Activated CD4-positive, alpha-beta T cell treated with anti-CD3 and anti-CD28 coated beads, Interleukin-10, Interleukin-2, amounts not matched to agents 100 ng/mL and 50 ng/mL, durations not matched to agents 16 hours and 8 hours (primary cell): Measurements from ENCODE around the gene AKAP13.

ENCODE experiments used
- DNase-seq: peaks from one replicate; pipeline ENCODE4 v3.0.0-alpha.2; 2020

The AKAP13 gene

DNA sequence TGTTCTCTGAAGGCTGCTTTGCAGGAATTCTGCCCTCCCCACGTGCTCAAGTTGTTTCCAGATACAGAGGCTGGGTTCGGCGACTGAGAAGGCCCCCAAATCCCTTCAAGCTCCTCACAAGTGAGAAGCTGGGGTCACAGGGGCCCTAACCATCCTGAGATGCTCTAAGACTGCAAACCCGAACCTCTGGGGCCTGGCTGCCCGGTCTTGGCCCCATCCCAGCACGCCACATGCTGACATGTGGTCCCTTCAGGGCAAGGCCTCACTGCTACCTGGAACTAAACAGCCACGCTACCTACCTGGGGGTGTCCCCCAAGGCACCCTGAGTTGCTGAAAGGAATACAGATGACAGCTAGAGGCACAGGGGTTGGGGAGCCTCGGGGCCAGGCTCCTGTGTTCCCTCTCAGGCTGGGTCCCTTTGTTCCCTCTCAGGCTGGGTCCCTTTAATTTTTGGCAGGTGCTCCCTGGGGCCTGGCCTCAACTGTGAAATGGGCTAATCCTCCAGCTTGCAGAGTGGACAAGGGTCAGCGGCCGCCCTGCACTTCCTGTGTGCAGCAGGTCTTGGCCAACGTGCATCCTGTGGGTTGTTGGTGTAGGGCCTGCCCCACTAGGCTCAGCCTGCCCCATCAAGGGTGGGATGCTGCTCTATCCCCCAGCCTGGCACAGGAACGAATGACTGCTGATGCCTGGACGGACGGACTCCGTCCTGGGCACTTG is 381.8 kb downstream of the AKAP13 start:
- no peak for DNase-seq

DNA sequence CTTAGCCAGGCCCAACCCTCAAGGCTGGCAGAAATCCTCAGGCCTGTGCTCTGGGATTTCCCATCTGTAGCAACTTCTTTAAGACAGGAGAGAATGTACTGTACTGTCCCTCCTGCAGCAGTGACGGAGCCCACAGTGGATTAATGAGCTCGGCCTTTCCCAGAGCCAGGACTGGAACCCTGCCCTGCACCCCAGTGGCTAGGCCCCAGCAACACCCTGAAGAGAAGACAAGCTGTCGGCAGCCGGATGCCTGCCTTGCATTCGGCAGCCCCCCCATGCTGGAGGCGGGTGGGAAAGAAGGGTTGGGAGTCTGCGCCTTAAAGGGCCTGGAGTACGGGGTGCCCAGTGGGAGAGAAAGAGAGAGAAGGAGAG is 382.3 kb downstream of the AKAP13 start:
- DNase-seq: no peak

DNA sequence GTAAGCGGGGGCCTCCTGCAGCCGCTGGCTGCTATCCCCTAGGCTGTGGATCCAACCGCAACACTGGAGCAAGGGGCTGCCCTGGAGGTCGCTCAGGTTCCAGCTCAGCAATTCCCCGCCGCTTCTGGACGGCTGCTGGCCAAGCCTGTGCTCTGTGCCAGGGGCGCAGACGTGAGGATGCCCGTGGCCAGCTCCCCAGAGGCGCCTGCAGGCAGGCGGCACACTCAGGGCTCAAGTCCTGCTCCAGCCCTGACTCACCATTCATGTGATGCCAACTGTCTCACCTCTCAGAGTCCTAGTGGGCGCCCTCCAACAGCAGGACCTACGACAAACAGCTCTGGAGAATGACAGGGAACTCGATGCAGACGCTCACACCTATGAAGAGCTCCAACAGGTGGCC is 382.8 kb downstream of the AKAP13 start:
- DNase-seq: no peak

DNA sequence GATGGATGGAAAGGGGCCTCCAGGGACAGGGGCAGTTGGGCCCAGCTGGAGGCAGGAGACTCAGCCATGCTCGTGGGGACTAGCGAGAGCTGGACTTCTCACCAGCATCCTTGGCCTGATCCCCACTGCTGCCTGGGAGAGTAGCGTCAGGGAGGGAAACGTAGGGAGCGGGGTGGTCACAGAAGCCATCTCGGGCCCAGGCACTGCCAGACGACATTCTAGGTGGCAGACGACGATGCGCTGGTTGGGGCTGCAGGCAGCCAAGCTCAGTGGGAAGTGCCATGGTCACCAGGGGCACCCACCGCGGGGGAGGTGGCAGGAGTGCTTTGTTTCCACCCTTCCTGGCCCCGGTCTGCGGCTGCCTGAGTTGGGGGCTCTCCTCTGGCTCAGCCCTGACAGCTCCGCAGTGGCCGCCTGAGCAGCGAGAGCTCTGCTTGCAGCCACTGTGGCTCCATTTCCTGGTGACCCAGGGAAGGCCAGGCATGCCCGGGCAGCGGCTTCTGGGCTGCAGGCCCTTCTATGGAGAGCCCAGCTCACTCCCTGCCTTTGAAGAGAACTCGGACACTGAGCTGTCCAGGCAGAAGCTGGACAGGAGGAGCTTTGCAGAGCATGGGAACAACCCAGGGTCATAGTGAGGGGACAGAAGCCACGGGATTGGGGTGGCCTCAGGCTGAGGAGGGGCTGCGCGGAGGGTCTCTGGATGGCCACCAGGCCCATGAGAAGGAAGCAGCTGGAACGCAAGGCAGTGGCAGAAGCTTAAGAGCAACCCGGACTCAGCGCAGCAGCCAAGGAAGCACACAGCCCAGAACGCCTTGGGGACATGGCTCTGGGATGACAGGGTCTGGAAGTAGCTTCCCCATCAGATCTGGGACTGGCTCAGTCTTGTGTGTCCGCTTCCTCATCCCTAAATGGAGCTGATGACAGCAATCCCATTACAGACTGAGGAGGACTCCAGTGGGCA is 383.6 kb downstream of the AKAP13 start:
- no peak for DNase-seq

DNA sequence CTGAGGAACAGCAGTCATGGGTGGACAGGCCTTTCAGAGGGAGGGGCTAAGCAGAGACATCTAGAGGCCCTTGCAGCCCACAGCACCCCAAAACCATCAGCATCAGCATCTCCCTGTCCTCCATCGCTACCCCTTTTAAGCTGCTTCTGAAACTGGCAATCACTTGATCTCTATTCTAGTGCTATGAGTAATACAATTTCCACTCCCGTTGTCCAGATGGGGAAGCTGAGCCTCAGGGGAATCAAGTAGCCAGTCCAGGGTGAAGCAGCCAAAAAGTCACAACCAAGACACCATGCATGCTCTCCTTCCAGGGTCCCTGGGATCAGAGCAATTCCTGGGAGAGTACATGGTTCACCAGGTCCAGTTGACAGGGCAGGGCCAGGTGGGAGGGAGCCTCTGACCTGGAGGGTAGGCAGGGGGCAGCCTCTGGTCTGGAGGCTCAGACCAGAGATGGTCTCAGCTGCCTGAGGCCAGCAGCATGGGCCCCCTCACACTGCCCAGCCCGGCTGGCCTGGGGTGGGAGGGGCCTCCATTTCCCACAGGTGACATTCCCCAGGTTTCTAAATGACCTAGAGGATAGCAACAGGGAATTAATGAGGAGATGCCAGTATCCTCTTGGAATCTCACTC is 384.4 kb downstream of the AKAP13 start:
- no peak for DNase-seq

DNA sequence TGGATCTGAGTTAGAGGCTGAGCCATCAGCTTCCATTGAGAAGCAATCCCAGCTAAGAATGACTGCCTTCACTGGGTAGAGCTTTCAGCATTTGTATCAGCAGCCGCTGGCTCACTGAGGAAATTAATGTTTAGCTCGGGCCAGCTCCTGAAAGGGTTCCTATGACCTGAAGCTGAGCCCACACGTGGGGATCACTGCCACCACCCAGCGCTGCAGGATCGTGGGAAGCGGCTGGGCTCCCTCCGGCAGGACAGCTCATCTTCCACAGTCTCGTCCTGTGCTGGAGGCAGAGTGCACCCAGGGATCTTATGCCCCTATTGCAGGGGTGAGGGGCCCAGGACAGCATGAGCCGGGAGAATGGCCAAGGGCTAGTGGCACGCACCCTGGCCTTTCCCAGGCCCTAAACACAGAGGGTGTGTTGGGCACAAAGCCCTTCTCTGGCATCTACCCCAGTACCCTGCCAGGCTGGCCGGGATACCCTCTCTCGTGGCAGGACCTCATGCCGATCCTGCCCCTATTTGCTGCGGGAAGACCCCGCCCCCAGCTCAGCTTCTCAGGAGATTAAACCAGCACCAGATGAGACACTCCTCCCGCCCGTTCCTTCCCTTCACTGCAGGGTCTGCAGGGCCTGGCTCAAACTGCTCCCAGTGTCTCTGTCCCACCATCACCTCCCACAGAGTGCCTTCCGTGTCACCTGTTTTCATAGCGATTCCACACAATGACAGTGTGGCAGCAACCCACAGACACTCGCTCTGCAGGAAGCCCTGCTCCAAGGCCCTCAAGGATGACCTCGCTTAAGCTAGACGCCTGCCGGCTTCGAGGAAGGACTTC is 385.8 kb downstream of the AKAP13 start:
- DNase-seq: no peak

DNA sequence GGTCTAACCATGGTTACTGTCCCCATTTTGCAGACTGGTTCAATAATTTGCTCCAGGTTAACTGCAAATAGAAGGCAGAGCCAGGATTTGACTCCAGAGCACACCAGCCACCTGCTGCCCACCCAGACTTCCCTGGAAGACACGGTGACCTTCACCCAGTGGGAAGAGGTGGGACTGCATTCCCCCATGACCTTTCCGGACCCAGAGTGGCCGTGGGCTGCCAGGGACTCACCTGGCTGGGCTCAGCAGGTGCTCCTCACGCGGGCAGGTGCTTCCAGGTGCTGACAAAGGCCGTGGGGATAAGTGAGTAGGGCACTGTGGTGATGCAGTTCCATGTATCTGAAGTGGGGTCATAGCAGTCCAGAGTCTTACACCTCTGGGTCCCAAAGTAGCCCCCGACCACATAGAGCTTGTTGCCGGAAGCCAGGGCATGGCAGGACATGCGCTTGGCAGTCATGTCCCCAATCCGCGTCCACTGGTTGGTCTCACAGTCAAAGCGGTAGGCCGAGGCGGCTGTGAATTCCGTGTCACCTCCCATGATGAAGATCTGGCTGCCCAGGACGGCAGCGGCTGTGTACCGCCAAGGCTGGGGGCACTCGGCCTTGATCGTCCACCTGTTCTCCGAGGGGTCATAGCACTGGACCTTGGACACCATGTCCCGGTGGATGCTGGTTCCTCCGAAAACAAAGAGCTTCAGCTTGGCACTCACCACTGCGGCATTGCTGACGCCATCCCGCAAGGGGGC is 387.6 kb downstream of the AKAP13 start:
- no peak for DNase-seq

DNA sequence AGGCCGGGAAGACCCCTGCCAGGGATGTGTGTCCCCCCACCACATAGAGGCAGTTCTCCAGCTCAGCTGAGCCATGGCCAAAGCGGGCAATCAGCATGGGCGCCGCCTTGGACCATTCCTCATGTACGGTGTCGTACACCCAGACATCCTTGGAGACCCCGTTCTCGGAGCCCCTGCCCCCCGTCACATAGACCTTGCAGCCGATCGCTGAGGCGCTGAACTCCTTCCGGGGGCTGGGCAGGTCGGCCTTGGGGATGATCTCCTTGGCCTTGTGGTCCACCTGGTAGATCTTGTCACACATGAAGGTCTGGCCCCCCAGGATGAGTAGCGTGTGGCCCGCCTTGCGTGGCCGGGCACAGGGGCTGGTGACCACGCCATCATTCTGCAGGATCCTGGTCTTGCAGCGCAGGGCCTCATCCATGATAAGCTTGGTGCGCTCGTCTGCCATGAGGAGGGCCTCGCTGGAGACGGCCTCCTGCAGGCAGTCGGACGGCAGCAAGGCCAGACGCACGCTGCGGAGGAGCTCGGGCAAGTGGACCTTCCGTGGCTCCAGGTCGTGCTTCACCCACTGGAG is 388.3 kb downstream of the AKAP13 start:
- DNase-seq: no peak

DNA sequence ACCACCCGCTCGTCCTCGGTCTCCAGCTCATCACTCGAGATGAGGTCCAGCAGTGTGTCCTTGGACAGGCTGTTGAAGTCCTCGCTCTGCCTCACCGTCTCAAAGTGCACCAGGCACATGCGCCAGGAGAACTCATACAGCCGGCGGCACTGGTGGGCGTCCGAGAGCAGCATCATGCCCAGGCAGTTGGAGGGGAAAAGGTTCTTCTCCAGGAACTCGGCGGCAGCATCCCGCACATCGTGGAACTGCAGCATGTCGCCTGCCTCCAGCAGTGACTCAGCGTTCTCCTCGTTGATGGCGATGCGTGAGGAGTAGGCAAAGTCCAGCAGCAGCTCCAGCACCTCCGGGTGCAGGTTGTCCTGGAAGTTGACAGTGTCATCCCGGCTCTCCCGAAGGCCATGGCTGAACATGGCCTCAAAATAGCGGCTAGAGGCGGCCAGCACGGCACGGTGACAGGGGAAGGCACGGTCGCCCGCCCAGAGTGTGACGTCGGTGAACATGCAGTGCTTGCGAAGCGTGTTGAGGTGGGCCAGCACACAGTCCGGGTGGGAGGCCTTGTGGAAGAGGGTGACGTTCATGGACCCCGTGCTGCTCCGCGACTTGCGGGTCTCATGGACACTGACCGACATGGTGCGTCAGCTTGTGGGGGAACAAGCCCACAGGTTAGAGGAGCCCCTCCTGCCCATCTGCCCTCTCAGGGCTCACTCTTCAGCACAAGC is 388.9 kb downstream of the AKAP13 start:
- DNase-seq: no peak

DNA sequence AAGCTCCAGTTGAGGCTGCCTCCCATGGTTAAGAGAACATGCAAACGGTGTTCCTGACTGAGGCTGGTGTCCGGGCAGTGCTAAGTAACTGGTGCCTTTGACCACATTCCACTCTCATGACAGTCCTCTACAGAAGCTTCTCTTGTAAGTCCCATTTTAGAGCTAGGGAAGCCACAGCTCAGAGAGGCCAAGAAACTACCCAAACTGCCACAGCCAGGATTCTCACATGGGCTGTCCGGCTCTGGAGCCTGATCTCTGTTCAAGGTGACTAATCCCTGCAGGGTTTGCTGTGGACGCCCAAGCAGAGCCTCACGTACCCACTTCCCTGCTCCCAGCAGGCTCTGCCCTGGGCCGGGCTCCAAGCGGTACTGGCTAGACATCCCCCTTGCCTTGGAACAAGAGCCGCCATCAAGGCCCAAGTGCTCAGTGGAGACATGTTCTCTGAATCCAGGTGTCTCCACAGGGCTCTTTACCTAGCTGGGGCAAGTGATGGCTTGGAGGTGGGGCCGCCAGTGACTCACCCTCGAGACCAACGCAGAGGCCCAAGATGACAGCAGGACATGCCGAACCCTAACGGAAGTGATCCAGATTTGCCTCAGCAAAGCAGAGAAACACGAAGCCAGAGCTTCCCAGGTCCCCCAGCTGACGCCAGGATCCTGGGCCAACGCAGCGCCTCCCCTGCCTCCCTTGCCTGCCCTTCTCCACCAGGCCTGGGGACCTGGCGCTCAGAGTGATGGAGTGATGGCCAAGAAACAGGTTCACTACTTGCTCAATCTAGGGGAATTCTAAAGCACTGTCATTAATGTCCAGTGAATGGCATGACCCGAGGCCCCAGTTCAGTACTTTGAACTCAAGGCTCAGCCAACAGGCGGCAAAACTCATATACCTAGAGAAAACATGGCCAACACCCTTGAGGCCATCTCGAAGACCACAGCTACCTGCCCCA is 390.0 kb downstream of the AKAP13 start:
- DNase-seq: no peak

DNA sequence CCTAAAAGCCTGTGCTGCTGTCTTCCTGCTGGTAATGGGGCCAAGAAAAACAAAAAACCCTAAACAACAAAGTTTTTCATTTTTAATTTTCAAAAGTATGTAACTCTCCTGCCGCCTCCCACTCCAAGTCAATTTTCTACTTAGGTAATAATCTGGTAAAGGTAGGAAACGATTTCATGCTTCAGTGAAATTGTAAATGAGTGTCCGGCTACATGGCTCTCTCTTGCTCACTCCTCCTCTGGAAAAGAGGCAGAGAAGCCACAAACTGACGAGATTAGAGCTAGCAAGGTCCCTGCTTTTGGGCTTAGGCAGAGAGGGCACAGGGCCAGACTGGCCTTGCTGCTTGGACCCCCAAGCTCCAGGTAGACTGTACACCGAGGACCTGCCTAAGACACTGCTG is 390.9 kb downstream of the AKAP13 start:
- DNase-seq: no peak

DNA sequence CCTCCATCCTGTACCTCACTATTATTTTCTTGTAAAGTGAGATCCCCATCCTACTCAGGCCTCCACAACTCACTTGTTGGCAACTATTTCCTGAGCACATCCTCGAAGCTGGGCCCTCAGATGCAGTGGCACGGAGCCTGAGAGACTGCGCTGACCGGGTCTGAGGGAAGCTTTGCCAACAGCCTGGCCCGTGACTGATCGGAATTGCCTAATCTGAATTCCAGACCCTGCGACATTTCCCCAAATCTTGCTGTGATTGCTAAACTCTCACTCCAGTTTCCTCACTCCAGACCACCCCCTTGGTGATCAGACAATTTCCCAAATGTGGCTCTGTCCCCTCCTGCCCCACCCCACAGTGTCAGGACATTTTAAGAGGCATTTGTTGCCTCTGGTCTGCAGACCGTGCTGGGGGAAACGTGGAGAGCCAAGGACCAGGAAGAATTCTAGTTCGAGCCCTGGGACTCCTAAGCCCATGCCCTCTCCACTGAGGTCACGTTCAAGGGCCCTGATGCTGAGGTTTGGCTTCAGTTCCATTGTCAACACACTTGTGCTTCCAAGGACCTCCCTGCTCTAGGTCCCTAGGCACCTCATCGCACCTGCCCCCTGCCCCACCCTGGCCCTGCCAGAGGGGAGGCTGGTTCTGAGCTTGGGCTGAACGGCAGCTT is 391.5 kb downstream of the AKAP13 start:
- no peak for DNase-seq

DNA sequence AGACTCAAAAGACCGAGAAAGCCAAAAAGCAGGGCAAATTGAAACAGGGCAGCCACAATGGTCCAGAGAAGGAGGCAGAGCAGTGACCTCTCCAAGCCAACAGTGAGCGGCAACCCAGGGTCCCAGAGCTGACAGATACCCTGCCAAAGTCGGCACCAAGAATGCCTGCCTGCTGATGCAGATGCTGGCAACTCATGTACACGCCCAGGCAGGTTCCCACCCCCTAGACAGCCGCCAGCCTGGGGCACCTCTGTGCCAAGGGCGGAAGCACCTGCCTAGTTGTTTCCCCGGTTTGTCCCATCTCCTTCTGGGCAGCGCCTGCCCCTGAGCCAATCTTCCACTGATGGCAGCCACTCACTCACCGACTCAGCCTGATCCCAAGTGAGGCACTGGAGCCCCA is 392.3 kb downstream of the AKAP13 start:
- DNase-seq: no peak

DNA sequence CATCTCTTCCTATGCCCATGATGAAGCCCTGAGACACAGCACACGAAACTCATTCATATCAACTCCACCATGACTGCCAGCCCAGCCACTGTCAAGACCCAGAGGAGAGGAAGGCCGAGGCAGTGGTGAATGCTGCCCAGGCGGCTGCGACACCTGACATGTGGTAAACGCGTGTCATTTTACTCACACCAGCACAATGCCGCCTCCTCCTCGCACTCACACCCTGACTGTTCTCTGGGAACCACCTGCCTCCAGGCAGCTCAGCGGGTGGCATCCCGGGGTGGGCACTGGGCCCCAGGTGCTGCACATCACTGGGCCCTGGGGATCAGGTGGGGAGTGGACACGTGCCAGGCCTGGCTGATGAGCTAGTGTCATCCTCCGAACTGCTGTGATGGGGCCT is 392.8 kb downstream of the AKAP13 start:
- no peak for DNase-seq

DNA sequence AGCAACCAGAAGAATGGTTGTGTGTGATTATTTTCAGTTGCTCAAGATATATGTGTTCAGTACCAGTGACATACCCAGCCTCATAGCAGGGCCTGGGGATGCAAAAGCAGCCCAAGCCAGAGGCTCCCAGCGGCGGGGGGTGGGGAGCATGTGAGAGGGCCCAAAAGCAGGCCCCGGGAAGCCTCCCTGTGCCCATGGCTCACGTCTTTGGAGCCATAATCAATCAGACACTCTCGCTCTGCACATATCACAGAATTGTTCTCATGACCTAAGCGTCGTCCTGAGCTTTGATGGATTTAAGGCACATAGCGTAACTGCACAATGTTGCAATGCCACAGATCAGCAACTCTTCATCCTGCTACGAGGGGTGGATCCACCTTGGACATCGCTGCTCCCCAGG is 393.6 kb downstream of the AKAP13 start:
- DNase-seq: no peak

DNA sequence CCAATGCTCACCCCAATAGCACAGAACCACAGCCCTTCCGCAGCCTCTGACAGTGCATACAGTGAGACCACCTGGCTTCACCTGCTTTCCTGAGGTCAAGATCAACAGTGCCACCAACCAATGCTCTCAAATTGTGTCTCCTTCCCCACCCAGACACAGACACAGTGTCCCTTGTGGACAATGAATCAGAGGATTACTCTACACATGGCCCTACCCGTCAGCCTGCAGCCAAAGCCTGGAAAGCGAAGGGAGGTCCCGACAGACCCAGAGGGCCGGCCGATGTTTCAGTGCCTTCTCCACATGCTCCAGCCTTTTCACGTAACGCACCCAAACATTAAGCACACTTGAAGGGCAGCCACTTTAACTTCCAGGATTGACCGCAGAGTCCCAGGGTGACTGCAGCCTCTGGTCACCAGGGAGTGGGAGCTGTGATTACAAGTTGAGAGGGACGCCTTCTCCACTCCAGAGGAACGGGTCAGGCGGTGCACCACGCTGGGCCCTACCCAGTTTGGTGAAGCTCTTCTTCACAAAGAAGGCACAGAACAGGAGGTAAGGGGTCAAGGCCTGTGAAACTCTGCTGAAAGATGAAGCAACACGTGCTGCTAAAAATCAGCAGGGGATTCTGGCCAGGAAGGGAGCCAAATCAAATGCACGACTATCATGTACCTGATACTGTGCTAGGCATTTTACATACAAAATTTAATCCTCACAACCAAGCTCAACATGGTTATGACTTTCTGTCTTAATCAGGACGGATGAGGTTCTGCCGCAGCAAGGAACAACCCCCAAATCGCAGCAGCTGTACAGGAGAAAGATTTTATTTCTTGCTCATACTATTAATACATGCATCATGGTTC is 397.1 kb downstream of the AKAP13 start:
- DNase-seq: no peak

DNA sequence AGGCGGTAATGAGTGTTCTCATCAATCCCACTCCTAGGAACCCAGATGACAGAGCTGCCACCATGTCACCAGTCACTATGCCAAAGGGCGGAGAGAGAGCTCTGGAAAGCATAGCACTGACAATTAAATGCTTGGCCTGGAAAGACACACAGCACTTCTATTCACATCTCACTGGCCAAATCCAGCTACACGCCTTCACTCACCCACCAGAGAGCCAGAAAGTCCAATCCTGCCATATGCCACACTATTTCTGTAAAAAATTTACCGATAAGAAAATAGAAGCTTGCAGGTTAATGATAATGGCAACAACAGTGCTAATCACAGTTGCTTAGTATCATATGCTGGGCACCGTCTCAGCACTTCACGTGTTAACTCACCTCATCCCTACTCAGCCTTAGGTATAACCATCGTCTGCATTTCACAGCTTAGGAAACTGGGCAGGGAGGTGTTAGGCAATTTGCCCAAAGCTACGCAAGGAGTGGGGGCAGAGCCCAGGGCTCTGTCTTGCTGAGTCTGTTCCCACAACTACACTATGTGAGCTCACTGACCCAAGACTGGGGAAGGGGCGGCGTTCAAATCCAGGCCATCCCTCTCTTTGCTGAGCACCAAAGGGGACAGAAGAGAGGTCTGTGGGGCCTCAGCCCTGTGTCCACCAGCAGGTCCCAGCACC is 397.8 kb downstream of the AKAP13 start:
- no peak for DNase-seq

DNA sequence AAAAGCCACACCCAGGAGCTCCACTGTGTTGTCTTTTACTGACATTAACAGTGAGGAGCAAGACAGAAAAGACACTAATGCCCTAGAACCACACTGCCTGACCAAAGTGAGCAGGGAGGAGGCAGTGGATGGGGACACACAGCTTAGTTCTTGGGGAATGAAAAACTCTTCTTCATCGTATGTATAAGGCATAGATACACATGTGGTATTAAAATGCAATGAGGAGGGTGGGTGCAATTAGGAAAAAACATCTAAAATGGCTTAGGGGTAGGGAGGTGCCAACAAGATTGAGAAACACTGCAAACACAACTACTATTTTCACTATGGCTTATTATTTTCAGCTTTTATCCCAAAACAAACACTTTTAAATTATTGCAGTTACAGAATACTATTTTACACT is 398.8 kb downstream of the AKAP13 start:
- DNase-seq: no peak
